HG03039 (cell line): ENCODE results near the gene MNAT1.

Experiments used
- ATAC-seq: cut with Tn5 transposase; IDR thresholded peaks from one replicate; pipeline ENCODE4 v1.9.1; 2021; ENCODE audit warnings: mild to moderate bottlenecking, moderate library complexity; ENCODE audit not compliant: unreplicated experiment

MNAT1 gene

GRCh38 chr14:60956632-60957031 lies 222.1 kb downstream of the MNAT1 start:
- no peak for ATAC-seq

- no peak for ATAC-seq
These were observed 223.6 kb downstream of the MNAT1 start for GRCh38 chr14:60958146-60958545.

GRCh38 chr14:60963761-60964160 lies 229.2 kb downstream of the MNAT1 start:
- ATAC-seq, result no peak

- ATAC-seq, result no peak
These were observed 230.3 kb downstream of the MNAT1 start for GRCh38 chr14:60964904-60965303.

- ATAC-seq, result no peak
These were observed 230.8 kb downstream of the MNAT1 start for GRCh38 chr14:60965402-60965801.

- no peak for ATAC-seq
These were observed 233.5 kb downstream of the MNAT1 start for GRCh38 chr14:60968099-60968498.

DNA sequence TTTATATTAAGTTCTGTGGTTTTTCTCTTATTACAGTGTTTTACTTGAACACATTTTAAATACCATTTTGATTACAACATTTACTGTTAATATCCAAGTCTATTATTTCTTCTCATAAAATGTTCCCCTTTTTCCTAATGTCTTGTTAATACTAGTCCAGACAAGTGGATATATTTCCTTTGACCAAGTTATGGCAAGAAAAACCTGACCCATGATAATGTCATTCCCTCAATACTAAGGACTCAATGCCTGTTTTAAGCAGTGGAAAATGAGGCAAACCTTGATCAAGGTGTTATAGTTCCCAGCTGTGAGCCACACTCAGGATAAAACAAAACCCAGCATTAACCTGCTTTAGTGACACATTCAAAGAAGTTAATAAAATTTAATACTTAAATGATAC lies 234.1 kb downstream of the MNAT1 start:
- ATAC-seq, result no peak

GRCh38 chr14:60970146-60970545 lies 235.6 kb downstream of the MNAT1 start:
- ATAC-seq, result no peak

DNA sequence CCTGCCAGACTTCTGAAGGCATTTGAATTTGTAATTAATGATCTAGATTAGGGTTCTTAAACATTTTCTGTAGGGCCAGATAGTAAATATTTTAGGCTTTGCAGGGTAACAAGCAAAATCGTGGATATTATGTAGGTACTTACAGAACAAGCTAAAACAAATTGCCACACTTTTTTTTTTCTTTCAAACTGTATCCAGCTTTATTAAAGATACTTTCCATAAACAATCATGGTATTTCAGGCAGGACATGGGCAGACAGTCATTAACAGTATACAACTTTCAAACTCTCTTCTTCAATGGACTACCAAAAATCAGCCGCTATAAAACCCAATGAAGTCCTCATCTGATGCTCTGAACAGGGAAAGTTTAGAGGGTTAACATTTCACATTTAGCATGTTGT lies 236.7 kb downstream of the MNAT1 start:
- no peak for ATAC-seq

DNA sequence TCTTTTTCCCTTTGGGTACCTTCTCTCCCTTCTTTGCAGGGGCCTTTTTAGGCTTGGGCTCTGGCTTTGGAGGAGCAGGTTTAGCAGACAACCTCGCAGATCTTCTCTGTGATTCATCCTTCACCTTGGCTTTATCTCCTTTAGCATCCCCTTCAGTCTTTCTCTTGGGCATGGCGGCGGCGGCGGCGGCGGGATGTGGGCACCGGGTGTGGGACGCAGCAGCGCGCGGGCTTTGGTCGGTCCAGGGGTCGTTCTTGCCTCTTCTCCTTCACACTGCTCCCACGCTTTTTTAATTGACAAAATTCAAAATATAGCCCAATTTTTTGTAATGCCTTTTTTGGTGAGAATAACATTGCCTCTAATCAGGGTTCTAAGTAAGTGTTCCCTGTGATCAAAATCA lies 237.7 kb downstream of the MNAT1 start:
- no peak for ATAC-seq

DNA sequence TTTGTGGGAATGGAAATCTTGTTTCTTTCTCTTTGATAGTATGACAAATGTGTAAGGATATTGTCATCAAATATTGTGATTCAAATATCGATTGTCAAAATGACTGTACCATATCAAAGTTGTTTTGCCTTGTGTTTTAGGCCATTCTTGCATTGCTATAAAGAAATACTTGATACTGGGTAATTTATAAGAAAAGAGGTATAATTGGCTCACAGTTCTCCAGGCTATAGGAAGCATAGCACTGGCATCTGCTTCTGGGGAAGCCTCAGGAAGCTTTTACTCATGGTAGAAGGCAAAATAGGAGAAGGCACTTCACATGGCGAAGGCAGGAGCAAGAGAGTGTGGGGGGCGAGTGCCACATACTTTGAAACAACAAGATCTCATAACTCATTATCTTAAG lies 238.5 kb downstream of the MNAT1 start:
- ATAC-seq, result no peak

- no peak for ATAC-seq
These were observed 239.6 kb downstream of the MNAT1 start for GRCh38 chr14:60974090-60974651.

- ATAC-seq, result no peak
These were observed 241.0 kb downstream of the MNAT1 start for GRCh38 chr14:60975551-60975950.

DNA sequence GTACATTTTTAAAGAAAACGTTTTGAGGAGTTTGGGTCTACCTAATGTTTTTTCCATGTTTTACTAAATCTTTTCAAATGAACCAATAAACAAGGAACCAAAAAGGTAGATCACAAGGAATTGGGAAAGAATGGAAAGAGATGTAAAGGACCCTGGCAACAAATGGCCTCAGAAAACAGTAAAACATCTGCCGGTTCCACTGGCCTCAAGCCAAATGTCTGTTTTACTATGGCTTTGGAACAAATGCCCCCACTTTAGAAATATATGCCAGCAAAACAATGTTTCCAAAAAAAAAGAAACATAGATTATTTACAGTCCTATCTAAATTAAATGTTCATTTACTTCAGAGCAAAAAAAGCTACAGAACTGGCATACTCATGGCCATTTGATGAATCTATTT lies 243.3 kb downstream of the MNAT1 start:
- no peak for ATAC-seq

DNA sequence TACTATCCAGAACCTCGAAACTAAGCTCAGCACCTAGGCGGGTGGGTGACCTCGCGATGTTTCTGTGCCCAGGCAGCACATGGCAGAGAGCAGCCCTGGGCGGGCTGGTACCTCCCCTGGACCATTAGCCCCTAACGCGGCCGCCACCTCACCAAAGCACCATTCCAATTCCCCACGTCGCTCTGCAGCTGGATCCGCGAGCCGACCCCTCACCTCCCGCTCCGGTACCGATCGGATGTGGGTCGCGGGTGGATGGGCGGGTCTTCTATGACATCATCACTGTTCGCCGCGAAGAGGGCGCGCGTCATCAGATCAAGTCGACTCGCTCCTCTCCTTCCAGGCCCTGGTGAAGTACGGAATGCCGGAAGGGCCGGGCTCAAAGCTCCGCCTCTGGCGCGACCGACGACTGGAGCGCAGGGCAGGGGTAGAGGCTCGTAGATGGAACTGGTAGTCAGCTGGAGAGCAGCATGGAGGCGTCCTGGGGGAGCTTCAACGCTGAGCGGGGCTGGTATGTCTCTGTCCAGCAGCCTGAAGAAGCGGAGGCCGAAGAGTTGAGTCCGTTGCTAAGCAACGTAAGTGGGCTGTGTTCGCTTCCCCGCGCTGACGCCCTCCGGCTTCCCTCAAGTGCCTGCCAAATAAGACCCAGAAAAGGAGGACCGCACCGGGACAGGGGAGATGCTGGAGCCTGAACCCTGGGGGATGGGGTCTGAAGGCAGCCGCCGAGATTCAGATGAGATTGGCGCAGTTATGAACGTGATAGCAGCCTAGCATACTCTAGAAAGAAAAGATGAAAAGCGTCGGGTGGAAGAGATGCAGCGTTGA lies 246.5 kb downstream of the MNAT1 start, which contains the start of the genes SLC38A6 and TRMT5:
Gene SLC38A6, plus strand, starts transcription at position 435 of the 822 bp plus-strand sequence. Its CDS starts 33 bp downstream, at position 468.
Gene TRMT5, minus strand, starts transcription at position 269 of the 822 bp plus-strand sequence. Its CDS starts 106 bp downstream, at position 163.
- ATAC-seq, result peak; percentile 88

DNA sequence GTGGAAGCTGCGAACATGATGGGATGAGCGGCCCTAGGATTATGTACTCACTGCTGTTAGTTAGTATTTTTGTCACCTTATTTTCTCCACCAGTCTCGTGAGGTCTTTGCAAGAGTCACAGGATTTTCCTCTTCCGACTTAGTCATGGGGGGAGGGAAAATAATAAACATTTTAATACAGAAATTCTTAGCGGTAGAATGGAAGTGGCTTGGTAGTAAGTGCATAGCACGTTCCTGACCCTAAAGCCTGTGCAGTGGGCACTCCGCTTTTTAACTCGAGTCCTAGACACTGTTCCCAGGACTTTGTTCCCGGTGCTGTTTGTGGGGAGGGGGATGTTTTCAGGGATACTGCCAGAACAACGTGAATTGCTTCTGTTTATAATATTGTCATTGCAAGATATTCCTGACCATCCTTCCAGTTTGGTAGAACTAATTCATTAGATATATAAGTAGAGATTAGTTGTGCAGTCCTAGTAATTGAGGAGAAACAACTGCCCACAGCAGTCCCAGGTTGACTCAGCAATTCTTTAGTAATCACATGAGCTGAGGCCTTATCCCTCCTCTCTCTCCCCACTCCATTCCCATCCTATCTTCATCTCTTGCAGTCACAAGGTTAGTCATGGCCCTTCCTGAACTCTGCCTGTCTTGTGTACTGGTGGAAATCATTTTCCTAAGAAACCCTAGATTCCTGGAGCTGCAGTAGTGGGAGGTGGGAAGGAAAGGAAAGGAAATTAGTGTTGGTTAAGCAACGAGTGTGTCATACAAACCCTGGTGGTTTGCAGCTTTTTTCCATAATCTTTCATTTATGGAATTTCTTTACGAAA lies 247.3 kb downstream of the MNAT1 start:
- no peak for ATAC-seq

GRCh38 chr14:60984196-60984595 lies 249.6 kb downstream of the MNAT1 start:
- ATAC-seq, result no peak

- ATAC-seq, result no peak
These were observed 251.9 kb downstream of the MNAT1 start for GRCh38 chr14:60986500-60986899.

DNA sequence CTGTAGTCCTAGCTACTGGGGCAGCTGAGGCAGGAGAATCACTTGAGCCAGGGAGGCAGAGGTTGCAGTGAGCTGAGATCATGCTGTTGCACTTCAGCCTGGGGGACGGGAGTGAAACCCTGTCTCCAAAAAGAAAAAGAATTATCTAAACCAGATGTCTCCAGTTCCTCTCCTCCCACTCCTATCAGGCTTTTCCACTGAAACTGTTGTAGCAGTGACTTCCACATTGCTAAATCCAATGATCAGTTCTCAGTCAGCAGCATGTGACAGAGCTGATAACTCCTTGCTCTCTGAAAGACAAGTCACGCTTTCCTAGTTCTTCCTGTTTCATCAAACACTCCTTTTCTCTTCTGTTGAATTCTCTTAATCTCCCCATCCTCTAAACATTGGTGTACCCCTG lies 255.0 kb downstream of the MNAT1 start:
- no peak for ATAC-seq

GRCh38 chr14:60998617-60999016 lies 264.1 kb downstream of the MNAT1 start:
- no peak for ATAC-seq

DNA sequence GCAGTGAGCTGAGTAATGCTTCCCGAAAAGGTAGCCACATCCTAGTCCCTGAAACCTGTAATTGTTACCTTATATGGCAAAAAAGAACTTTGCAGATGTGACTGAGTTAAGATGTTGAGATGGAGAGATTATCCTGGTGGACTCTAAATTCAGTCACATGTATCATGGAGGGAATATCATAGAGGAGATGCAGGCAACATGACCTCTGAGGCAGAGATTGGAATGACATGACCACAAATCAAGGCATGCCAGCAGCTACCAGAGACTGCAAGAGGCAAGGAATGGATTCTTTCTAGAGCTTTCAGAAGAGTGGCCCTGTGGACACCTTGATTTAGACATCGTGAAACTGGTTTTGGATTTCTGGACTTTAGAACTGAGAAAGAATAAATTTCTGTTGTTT lies 265.0 kb downstream of the MNAT1 start:
- ATAC-seq, result no peak

DNA sequence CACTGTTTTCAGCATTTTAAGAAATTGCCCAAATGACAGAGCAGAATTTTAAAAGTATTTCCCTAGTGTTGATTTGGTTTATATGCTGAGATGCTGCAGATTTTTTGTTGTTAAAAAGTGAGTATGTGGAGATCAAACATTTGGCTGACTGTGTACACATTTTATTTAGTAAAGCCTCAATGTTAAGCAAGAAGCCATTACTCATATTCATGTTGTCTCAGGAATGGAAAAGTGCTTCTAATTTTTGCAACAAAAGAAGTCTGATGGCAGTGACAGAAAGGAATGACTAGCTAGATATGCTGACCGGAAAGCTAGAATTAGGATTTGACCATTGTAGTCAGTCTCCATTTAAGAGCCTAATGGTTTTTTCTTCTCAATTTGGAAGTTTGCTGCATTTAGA lies 269.0 kb downstream of the MNAT1 start:
- no peak for ATAC-seq
